Spleen (tissue), 7 donors: ENCODE measurements around the gene BABAM1.

Experiments
- POLR2A ChIP-seq, 3 donors: fragments of 450-650 bp; IDR thresholded peaks; one replicate each; pipeline ENCODE4 v1.5.1; 2017; ENCODE audit warnings: antibody characterized with exemption in 3 of 3, mild to moderate bottlenecking in 1 of 3
- POLR2AphosphoS5 ChIP-seq, 3 donors: sonication (generic); formaldehyde crosslinking; IDR thresholded peaks; one replicate each; pipeline ENCODE4 v1.5.1; 2017; ENCODE audit warnings: antibody characterized with exemption in 3 of 3
- TF ChIP-seq, protein P1 (sequence below), 11 experiments: fragments of 200-600 bp in 7 of 11; fragments of 450-650 bp in 4 of 11; sonication (generic) in 4 of 11; IDR thresholded peaks in 8 of 11; conservative IDR thresholded peaks in 3 of 11; 1 replicate in 7 of 11; 2 replicates in 4 of 11; pipeline versions ENCODE4 v1.4.0 to v1.8.0; 2016 to 2021; ENCODE audit warnings: antibody characterized with exemption in 11 of 11, inconsistent platforms in 4 of 11, mild to moderate bottlenecking in 1 of 11
- donor health status: DM: no; HTN: no; CAD: no; lungs with moderate emphysema.
- donor health status: DM: no; HTN: no; CAD: no.
- donor health status: DM: no; HTN: no; CAD: no.

- TF ChIP-seq POLR2AphosphoS5 (IDR thresholded peaks at IDR 0.05), result peak in 1 of 3 donors; percentile 55
- TF ChIP-seq, protein P1, sequence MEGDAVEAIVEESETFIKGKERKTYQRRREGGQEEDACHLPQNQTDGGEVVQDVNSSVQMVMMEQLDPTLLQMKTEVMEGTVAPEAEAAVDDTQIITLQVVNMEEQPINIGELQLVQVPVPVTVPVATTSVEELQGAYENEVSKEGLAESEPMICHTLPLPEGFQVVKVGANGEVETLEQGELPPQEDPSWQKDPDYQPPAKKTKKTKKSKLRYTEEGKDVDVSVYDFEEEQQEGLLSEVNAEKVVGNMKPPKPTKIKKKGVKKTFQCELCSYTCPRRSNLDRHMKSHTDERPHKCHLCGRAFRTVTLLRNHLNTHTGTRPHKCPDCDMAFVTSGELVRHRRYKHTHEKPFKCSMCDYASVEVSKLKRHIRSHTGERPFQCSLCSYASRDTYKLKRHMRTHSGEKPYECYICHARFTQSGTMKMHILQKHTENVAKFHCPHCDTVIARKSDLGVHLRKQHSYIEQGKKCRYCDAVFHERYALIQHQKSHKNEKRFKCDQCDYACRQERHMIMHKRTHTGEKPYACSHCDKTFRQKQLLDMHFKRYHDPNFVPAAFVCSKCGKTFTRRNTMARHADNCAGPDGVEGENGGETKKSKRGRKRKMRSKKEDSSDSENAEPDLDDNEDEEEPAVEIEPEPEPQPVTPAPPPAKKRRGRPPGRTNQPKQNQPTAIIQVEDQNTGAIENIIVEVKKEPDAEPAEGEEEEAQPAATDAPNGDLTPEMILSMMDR (IDR thresholded peaks at IDR 0.05 in 8 of 11, conservative IDR thresholded peaks at IDR 0.05 in 3 of 11), result no peak
- no peak for TF ChIP-seq POLR2A (IDR thresholded peaks at IDR 0.05)
Observed at GRCh38 chr19:17321655-17322489, 54.6 kb downstream of the BABAM1 start.
